ENCODE data around the gene UROC1.

The UROC1 gene

DNA sequence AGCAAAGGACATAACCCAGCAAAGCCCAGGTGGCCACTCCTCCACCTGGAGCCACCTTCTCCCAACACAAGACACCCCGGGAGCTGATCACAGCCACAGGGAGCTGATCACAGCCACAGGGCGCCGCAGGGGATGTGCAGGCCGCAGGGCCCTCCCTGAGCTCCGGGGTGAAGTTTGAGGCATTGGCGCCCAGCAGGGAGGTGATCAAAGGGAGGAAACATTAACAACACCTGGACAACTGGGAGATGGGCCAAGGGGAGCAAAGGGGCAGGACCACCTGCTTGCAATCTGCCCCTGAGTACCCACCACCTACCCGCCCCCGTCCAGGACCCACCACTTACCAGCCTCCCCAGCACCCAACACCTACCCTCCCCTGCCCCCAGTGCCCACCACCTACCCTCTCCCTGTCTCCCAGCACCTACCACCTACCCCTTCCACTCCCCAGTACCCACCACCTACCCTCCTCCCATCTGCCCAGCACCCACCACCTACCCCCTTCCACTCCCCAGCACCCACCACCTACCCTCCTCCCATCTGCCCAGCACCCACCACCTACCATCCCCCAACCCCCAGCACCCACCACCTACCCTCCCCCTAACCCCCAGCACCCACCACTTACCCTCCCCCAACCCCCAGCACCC, 2.4 kb downstream of the UROC1 start:
- DNase-seq, result no peak

DNA sequence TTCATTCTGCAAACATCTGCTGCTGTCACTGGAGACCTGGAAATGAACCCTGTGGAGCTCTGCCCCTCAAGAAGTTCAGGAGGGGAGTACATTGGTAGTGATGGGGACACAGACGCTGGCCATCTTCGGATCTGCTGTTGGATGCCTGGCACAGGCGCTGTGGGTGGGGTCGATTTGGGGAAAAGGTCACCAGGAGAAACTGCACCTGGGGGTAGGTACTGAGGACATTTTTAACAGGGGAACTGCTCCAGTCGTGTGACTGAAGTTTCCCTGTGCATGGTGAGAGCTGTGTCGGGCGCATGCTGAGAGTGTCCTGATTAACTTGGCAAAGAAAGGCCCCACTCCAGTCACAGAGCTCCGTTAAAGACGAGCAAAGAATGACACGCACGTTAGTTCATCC, 3.4 kb downstream of the UROC1 start:
- DNase-seq, result no peak

DNA sequence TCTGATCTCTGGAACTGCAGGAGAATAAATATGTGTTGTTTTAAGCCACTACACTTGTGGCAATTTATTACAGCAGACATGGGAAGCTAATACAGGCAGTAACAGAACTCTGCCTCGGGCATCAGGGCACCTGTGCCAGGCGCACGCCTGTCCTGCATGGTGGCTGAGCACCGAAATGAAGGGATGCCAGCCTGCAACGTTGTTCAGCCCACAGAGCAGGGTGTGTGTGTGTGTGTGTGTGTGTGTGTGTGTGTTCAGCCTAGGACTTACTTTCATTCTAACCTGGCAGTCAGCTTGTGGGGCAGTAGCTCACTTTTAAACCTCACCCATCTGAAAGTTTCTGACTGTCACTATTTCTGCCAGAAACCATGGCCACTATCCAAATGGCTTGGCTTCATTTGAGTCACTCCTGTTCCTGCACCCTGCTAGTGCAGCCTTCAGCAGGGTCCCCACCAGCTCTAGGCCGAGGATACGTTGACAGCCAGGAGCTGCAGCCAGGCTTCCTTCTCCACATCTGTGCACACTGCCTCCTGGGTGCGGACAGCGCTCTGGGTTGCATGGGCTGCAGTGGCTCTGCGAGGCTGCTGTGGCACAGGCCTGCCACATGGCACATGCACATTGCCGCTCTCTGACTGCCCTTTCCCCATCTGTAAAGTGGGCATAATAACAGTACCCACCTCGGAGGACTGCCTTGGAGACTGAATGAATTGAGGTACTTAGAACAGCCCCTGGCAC, 4.5 kb downstream of the UROC1 start:
- no peak for DNase-seq

DNA sequence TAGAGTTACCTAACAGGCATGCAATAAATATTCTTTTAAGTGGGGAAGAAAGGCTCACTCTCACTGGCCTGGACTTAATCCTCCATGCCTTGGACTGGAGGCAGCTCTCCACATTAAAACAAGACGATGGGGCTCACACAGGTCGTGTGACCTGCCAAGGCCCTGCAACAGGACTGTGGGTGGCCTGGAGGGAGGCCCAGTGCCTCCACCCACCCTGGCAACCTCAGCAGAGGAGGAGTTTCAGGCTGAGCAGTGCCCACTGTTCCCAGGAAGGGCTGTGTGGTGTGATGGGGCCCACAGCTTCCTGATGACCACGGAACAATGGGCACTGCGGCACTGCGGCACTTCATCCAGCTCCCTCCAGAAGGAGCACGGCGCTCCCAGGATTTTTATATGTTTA, 5.5 kb downstream of the UROC1 start:
- DNase-seq, result no peak

DNA sequence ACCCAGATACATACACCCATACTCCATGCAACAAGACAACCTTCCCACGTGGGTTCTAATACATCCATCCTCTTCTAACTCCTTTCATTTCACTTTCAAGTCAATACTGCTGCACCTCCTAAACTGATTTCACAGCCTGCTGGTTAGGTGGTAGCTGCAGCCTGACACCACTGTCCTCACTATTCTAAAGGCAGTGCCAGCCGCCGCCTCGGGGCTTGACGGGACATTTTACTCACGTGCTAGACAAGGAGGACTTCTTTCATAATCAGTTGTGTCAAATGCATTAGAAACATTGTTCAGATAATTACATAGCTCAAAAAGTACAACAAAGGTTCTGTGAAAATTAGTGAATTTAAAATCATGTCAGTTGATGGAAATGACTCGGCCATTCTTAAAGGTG, 6.3 kb downstream of the UROC1 start:
- no peak for DNase-seq

DNA sequence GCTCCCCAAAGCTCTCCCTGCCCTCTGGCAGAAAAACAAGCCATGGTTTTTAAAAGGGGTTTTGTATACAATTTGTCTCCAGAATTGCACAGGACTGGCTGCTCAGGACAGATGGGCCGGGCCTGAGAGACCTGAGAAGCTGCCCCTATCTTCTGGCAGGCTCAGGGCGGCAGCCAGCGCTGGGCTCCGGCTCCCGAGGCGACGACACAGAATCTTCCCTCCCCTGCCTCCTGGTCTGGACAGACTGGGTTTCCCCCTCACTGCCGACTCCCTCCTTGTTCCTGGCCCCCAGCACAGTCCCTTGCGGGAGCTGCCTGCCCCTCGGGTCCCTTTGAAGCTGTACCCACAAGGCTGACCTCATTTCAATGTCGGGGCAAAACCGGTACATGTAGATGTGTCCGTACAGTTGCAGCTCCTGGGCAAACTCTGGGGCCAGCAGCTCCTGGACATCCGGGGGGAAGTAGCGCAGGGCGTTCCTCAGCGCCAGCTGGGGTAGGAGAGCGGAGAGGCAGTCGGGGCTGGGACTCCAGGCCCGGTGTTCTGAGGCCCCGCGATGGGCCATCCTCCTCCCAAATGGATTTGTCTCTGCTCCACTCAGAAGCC, 7.2 kb downstream of the UROC1 start:
- DNase-seq, result no peak

DNA sequence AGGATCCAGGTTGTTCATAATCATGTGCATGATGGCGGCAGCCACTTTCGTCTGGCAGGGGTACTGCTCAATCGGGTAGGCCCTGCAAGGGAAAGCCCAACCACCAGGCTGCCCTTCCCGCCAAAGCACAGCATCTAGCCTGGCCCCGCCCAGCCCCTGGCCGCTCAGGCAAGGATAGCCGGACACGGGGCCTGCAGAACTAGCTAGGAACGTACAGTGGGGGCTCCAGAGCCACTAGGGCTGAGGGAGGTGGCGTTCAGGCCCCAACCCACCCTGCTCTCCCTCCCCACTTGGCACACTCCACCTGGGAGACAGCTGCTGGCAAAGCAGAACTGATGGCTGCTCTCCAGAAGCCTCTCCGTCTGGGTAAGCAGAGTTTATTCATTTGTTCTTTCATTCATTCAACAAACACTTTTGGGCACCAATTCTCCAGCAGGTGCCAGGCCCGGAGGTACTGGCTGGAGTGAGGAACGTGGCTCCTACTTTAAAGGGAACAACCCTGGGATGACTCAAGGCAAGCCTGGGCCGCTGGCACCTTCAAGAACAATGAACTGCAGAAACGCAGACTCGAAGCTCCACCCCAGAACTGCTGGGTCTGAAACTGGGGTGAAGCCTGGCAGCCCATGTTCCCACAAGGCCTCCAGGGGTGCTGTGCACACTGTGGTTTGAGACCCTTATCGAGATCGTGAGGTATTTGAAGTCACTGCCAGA, 7.8 kb downstream of the UROC1 start:
- no peak for DNase-seq

DNA sequence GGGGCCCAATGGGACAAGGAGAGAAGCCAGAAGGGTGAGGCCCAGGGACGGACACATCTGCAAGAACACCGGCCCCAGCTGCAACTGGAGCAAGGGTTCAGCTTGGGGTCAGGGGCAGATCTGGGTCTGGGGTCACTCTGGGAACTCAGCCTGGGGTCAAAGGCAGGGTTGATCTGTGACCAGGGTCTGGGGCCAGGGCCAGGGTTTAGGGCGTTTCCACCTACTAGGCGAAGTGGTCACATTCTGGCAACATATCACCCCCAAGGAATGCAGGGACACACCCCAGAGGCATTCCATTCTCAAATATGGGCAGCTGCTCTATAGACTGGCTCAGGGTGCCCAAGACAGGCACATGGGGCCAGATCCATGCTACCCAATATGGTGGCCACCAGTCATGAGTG, 9.0 kb downstream of the UROC1 start:
- DNase-seq, result no peak

DNA sequence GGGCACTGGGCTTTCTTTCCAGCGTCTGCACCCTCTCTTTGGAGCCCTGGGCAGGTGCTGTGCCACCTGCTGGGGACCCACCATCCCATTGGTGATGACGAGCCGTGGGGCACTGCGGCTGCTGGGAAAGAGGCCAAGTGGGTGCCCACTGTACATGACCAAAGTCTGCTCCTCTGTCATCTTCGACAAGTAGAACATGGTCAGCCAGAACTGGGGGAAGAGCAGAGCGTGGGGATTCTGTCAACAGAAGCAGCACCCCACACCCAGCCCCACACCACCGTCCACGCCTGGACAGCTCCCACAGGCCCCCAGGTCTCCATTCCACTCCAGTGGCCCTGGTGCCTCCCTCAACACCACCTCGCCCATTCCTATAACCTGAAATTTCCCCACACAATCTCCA, 9.7 kb downstream of the UROC1 start:
- DNase-seq, result no peak

DNA sequence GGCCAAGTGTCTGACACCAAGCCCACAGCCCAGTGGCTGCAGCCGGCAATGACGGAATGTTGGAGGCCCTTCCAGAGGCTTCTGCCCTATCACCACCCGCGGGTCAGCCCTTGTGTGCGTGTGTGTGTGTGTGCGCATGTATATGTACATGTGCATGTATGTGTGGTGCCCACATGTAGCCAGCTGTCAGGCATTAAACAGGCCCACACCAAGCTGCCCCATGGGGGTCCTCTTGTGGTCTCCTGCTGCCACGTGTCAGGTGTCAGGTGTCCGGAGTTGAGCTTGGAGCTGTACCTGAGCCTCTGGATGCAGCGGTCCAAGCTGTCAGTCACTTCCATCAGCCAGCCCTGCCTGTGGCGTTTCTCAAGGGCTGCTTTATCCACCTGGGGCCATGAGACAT, 13.9 kb downstream of the UROC1 start:
- no peak for DNase-seq

DNA sequence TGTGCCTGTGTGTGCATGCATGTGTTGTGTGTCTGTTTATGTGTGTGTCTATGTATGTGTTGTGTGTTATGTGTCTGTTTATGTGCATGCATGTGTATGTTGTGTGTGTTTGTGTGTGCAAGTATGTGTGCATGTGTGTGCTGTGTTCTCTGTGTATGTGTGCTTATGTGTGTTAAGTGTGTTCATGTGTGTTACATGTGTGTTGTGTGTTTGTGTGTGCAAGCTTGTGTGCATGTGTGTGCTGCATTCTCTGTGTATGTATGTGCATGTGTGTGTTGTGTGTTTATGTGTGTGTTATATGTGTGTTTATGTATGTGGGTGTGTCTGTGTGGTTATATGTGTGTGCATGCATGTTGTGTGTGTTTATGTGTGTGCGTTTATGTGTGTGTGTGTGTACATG, 14.9 kb downstream of the UROC1 start:
- no peak for DNase-seq

DNA sequence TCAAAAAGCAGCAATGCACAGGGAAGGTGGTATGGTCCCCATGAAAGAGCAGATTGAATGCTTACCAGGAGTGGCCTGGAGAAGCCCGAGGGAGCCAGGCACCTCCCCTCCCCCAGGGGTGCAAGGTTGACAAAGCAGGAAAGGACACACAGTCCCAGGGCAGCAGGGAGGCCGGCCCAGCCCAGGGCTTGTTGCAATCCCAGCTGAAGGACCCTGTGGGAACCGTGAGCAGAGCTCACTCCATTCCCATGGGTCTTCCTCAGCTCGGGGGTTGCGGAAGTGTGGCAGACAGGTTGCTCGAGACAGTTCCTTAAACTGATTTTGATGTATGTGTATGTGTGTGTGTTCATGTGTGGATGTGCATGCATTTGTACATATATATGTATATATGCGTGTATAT, 15.8 kb downstream of the UROC1 start:
- DNase-seq, result no peak

DNA sequence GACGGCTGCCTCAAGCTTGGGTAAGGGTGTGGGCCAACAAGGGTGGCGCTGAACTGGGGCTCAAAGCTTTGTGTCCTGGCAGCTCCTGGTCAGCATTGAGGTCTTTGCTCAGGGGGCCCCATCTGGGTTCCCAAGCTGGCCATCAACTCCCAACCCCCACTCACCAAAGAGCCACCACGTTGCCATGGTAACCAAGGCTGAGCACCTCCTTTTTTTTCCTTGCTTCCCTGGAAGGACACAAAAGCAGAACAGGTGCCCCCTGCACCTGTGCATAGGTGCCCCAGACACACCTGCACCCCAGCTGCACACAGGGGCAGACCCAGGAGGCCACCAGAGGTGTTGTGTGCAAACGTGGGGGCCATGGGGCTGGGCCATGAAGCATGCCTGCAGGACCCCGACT, 16.5 kb downstream of the UROC1 start:
- no peak for DNase-seq

DNA sequence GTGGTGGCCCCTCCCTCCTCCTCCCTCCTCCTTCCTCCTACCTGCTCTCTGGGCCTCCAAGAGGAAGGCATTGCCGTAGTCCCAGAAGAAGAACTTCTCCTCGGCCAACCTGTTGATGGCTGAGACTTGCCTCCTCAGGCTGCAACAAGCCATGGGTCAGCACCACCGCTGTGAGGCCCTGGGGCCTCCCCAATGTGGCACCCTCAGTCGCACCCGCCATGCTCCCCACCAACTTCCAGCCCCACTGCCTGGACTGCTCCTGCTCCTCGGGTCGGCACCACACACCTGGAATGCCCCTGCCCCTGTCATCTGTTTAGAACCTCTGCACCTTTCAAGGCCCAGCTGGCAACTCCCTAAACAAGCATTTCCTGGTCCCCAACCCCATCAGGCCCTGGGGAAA, 17.6 kb downstream of the UROC1 start:
- DNase-seq, result no peak

DNA sequence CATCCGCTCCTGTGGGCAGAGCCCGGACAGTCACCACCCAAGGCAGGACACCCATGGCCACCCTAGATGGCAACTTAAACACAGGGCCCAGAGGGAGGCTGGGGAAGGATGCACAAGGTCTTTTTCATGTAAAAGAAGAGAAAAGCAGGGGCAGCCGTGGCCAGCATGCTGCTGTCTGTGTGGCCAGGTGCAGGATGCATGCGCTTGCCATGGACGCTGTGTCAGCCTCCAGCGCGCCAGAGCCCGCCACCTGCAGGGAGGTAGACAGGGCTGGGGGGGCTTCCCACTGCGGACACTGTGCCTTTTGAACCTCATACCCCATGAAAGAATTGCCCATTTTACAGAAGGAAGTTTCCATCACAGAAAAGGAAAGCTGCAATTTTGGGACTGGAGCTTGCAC, 18.2 kb downstream of the UROC1 start:
- no peak for DNase-seq

DNA sequence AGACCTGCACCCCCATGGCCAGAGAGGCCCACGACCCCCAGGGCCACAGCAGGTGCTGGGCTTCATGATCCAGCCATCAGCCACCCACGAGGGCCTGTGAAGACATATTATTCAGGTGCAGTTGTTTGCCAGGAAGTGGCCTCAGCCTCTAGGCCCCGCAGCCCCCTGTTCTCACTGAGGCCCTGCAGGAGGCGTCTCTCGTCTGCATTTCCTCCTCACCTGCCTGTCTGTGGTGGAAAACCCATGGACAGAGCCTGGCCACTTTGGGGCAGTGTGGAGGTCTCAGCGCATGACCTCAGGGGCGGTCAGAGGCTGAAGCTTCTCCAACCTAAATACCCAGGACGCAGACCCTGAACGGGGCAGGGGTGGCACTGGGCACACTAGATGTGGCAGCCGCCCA, 18.6 kb downstream of the UROC1 start:
- DNase-seq, result no peak

DNA sequence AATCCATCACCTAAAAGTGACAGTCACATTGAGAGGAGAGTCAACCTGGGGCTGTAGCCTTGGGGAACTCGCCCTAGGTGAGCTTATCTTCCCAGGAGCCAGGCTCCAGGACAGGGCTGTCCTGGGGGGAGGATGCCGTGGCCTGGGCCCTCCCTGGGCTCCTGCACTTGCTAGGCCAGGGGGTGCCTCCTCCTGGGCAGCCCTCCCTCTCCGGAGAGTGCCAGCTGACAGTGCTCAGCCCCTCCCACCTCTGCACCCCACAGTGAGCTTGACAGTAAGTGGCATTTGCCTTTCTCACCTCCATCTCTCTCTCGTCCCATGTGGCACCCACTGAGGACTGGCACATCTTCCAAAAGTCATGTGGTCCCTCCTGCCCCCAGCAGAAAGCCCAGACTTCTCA, 19.1 kb downstream of the UROC1 start:
- no peak for DNase-seq

DNA sequence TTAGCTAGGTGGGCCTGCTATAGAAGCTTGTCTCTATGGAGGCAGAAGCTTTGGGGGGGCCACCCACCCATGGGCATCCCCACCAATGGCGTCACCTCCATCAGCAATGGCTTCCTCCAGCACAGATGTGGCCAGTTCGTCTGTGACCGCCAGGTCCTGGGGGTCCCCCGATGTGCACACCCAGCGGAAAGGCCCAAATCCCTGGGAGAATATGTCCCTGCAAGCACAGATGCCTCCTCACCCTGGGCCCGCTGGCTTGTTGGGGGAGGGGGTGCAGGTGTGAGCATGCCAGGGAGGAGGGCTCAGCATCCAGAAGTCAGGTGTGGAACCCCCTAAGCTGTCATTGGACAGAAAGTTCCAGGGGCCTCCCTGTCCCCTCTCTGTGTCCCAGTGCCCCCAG, 19.6 kb downstream of the UROC1 start:
- no peak for DNase-seq

DNA sequence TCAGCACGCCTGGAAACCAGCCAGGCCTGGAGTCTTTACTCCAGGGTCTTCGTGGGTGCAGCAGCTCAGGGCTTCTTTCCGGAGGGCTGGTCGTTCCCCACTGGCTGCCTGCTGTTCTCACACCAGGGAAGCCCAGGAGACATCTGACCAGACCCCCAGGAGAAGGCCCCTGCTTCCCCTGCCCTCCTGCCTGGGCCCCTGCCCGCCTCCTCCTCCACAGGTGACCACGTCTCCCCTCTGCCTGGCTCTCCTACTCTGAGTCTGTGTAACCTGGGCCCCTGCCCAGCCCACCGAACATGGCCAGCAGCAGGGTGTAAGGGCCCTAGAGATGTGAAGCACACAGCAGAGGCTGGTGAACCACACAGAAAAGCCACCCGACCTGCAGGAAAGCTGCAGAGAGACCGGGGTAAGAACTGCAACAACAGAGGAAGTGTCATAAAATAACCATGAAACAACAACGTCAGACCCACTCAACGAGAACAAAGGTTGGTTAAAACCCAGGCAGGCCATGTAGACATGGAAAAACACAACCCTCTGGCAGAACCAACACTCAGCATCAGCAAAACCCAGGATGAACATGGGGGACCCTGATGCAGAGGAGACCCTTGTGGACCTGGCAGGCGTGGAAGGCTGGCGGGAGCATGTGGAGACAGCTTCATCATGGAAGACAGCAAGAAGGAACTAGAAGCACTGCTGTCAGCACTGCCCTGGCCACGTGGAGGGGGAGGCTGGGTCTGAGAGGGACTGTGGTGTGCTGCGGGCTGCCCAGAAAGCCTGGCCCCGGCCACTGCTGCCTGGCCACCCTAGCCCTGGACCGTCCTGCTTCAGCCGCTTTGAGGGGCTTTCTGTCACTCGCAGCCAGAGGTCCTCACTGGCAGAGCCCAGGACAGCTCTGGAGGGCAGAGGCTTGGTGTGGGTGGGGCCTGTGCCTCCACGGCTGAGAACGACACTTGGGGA, 20.4 kb downstream of the UROC1 start:
- DNase-seq, result no peak

DNA sequence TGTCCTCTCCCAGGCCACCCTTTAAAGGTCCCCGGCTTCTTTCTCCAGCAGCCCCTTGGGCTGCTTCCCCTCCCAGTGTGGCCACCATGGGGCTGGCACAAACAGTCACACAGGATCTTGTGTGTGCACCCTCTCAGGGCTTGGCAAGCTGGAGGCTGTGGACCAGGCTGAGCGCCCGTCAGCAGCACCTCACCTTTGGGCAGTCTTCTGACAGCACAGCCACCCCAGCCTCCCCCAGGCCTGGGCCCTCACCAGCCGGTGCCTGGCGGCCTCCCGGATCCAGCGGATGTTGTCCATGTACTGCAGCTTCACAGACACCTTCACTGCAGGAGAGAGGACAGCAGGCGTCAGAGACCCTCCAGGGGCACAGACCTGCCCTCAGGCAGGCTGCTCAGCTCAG, 21.8 kb downstream of the UROC1 start:
- no peak for DNase-seq

DNA sequence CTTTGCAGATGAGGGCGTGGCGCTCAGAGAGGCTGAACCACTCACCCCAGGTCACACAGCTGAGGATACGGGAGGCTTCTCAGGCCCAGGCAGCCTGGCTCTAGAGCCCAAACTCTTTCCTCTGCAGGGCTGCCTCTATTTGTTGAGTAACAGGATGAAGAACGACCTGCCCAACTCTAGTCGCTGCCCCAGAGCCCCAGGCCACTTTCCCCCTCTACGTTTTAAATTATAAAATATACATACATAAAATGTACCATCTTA, 22.7 kb downstream of the UROC1 start:
- DNase-seq, result no peak

DNA sequence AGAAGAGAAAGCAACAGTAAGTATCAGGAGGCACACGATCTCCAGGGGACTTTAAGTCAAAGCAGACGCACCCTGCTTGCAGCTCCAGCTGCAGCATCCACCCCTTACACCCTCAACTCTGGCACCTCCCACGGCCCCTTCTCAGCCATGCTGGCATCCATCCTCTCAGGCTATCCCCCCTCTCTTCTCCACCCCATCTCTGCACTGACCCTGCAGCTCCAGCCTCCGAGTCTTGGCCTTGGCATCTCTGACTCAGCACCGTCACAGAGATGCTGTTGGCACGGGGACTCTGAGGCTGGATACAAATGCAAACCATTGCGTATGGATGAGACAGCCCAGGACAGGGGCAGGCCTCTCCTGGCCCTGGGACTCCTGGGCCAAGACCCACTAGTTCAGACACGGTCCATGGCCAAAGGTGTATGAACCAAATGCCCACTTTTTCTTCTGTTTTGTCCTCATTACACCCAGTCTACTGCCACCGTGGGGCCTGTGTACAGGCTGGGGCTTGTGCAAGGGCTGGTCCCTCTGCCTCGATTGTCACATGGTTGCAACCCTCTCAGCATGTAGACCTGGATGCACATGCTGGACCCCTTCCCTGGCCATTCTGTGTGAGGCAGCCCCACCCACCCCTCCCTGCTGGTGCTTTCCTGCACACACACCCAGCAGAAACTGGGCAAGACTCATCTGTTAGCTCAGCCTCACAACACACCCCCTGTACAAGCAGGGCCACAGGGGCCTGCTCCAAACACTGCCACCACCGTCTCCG, 23.2 kb downstream of the UROC1 start:
- no peak for DNase-seq

Measured in NCI-H1436 treated with DMSO at 0.1 percent for 48 hours (cell line).